ENCODE measurements around the gene DUSP11.
A peak's percentile ranks its signal among the peaks of the same experiment; 100 is the strongest.

DUSP11 gene

DNA sequence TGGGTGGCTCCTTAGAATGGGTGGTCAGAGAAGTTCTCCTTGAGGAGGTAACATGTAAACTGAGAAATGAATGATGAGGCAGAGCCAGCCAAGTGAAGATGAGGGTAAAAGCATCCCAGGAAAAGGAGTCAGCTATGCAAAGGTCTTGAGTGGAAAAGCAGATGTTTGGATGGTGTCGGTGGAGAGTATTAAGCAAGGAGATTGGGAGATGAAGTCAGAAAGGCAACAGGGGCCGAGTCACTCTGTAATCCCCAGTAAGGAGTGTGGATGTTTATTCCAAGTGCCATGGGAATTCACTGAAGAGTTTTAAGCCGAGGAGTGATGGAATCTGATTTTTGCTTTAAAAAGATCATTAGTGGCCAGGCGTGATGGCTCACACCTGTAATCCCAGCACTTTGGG is 45.5 kb upstream of the DUSP11 start:
- Histone ChIP-seq H3K4me3 (replicated peaks; ENCODE audit: low read depth, low read length) (no peak overlapping the region), H3K36me3 (ENCODE audit: control insufficient read depth, insufficient read depth, low read length) (no peaks in the 10 kb centered on the region), H3K27me3 (replicated peaks; ENCODE audit: control insufficient read depth, insufficient read depth, low read length) (no peaks in the 10 kb centered on the region)
- no peak for DNase-seq (ENCODE audit: extremely low read depth, insufficient read length)
- TF ChIP-seq, protein P1, sequence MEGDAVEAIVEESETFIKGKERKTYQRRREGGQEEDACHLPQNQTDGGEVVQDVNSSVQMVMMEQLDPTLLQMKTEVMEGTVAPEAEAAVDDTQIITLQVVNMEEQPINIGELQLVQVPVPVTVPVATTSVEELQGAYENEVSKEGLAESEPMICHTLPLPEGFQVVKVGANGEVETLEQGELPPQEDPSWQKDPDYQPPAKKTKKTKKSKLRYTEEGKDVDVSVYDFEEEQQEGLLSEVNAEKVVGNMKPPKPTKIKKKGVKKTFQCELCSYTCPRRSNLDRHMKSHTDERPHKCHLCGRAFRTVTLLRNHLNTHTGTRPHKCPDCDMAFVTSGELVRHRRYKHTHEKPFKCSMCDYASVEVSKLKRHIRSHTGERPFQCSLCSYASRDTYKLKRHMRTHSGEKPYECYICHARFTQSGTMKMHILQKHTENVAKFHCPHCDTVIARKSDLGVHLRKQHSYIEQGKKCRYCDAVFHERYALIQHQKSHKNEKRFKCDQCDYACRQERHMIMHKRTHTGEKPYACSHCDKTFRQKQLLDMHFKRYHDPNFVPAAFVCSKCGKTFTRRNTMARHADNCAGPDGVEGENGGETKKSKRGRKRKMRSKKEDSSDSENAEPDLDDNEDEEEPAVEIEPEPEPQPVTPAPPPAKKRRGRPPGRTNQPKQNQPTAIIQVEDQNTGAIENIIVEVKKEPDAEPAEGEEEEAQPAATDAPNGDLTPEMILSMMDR (IDR thresholded peaks at IDR 0.05; ENCODE audit: insufficient read depth, low read length, poor library complexity, severe bottlenecking) = no peak

DNA sequence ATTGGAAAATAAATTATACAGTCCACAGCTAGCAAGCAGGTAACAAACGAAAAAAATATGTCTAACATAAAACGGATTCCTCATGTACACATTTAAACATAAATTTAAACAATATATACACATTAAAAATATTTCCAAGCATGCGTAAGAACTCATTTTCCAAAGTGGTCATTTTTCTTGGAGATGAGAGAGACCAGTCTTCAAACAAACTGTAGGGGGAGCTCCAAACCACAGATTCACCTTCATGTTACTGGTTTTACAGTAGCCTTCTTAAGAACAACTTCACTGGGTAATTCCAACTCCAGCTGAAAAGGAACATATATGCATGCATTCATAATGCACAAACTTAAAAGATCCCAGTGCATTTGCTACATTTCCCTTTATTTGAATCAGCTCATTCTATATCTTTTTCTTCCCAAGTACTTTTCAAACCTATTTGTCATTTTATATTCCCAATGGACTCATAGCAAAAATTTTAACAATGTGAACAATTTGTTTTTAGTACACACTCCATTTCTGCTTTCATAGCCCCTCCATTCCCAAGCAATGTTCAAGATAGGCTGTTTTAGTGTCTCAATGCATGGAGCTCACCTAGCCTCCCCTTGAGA is 44.1 kb upstream of the DUSP11 start:
- TF ChIP-seq, protein P1 (IDR thresholded peaks at IDR 0.05; ENCODE audit: insufficient read depth, low read length, poor library complexity, severe bottlenecking) = peak; percentile 76
- H3K36me3 ChIP-seq (ENCODE audit: control insufficient read depth, insufficient read depth, low read length) = no peaks in the 10 kb centered on the region
- H3K4me3 ChIP-seq (replicated peaks; ENCODE audit: low read depth, low read length) = no peak overlapping the region
- no peak for DNase-seq (ENCODE audit: extremely low read depth, insufficient read length)
- H3K27me3 ChIP-seq (replicated peaks; ENCODE audit: control insufficient read depth, insufficient read depth, low read length) = no peaks in the 10 kb centered on the region

DNA sequence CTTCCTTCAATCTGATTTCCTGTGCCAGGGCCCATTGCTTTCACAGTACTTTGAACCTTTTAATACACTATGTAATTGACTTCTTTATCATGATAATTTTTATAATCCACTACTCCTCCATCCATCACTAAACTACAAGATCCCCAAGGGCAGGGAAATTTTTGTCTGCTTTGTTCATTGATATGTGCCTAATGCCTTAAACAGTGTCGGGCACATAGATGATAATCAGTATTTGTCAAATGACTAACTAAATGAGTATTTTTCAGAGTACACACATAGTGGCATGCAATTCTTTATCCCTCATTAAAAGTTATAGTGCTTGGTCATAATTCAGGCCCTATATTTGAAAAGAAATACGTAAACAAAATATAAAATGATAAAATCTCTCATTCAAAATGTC is 43.5 kb upstream of the DUSP11 start:
- H3K27me3 ChIP-seq (replicated peaks; ENCODE audit: control insufficient read depth, insufficient read depth, low read length) = no peaks in the 10 kb centered on the region
- TF ChIP-seq, protein P1 (IDR thresholded peaks at IDR 0.05; ENCODE audit: insufficient read depth, low read length, poor library complexity, severe bottlenecking) = no peak
- H3K36me3 ChIP-seq (ENCODE audit: control insufficient read depth, insufficient read depth, low read length) = no peaks in the 10 kb centered on the region
- H3K4me3 ChIP-seq (replicated peaks; ENCODE audit: low read depth, low read length) = no peak overlapping the region
- DNase-seq (ENCODE audit: extremely low read depth, insufficient read length) = no peak

DNA sequence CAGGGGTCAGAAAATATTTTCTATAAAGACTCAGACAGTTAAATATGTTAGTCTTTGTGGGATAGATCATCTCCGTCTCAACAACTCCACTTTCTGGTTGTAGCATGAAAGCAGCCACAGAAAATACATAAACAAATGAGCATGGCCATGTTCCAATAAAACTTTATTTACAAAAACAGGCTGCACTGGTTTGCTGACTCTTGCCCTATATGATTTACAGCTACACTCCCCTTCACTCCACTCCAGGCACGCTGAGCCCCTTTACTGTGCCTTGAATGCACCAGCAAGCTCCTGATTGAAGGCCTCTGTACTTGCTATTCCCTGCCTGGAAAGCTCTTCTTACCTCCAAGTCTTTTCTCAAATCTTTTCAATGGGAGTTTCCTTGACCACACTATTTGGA is 43.1 kb upstream of the DUSP11 start:
- Histone ChIP-seq H3K36me3 (ENCODE audit: control insufficient read depth, insufficient read depth, low read length) (no peaks in the 10 kb centered on the region), H3K27me3 (replicated peaks; ENCODE audit: control insufficient read depth, insufficient read depth, low read length) (no peaks in the 10 kb centered on the region), H3K4me3 (replicated peaks; ENCODE audit: low read depth, low read length) (no peak overlapping the region)
- TF ChIP-seq, protein P1 (IDR thresholded peaks at IDR 0.05; ENCODE audit: insufficient read depth, low read length, poor library complexity, severe bottlenecking) = no peak
- DNase-seq (ENCODE audit: extremely low read depth, insufficient read length) = no peak

DNA sequence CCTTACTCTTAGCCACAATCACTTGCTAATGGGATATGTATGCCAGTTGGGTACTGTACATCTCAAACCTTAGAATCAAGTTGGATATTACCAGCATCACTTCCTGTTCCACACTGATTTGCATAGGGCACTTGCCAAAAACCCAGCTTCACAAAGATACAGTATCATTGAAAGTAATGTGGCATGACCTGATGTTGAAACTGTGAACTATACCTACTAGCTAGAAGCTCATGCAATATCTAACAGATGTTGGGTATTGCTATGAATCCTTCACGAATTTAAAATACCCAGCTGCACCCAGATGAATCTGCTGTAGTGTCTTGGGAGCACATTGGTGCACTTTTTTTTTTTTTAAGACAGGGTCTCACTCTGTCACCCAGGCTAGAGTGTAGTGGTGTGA is 42.4 kb upstream of the DUSP11 start:
- DNase-seq (ENCODE audit: extremely low read depth, insufficient read length) = peak; percentile 64
- TF ChIP-seq, protein P1 (IDR thresholded peaks at IDR 0.05; ENCODE audit: insufficient read depth, low read length, poor library complexity, severe bottlenecking) = no peak
- Histone ChIP-seq H3K4me3 (replicated peaks; ENCODE audit: low read depth, low read length) (no peak overlapping the region), H3K36me3 (ENCODE audit: control insufficient read depth, insufficient read depth, low read length) (no peaks in the 10 kb centered on the region), H3K27me3 (replicated peaks; ENCODE audit: control insufficient read depth, insufficient read depth, low read length) (no peaks in the 10 kb centered on the region)

DNA sequence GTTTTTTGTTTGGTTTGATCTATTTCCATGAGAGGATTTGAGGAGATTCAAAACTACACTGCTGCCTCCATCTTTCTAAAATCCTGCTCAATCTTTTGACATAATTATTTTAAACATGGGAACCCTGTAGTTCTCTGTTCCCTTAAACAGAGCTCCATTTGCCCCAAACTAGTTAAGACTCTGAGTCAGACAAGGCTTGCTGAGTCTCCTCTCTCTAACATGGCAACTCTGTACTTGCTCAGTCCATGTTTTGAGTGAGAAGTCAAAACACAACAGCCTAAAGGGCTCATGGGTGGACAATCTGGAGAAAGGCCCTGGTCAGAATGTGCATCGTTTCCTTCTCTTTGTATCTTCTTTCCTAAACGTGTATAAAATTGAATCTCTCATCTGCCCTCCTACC is 41.8 kb upstream of the DUSP11 start:
- DNase-seq (ENCODE audit: extremely low read depth, insufficient read length) = no peak
- TF ChIP-seq, protein P1 (IDR thresholded peaks at IDR 0.05; ENCODE audit: insufficient read depth, low read length, poor library complexity, severe bottlenecking) = no peak
- Histone ChIP-seq H3K27me3 (replicated peaks; ENCODE audit: control insufficient read depth, insufficient read depth, low read length) (no peaks in the 10 kb centered on the region), H3K36me3 (ENCODE audit: control insufficient read depth, insufficient read depth, low read length) (no peaks in the 10 kb centered on the region), H3K4me3 (replicated peaks; ENCODE audit: low read depth, low read length) (no peak overlapping the region)

All from GM06990 (cell line).